GM18508 (cell line): ENCODE data around the gene PDE4C.

Source experiments
- ATAC-seq: cut with Tn5 transposase; IDR thresholded peaks from one replicate; pipeline ENCODE4 v1.9.1; 2021; ENCODE audit warnings: moderate number of reproducible peaks; ENCODE audit not compliant: insufficient read depth, unreplicated experiment

The PDE4C gene

DNA sequence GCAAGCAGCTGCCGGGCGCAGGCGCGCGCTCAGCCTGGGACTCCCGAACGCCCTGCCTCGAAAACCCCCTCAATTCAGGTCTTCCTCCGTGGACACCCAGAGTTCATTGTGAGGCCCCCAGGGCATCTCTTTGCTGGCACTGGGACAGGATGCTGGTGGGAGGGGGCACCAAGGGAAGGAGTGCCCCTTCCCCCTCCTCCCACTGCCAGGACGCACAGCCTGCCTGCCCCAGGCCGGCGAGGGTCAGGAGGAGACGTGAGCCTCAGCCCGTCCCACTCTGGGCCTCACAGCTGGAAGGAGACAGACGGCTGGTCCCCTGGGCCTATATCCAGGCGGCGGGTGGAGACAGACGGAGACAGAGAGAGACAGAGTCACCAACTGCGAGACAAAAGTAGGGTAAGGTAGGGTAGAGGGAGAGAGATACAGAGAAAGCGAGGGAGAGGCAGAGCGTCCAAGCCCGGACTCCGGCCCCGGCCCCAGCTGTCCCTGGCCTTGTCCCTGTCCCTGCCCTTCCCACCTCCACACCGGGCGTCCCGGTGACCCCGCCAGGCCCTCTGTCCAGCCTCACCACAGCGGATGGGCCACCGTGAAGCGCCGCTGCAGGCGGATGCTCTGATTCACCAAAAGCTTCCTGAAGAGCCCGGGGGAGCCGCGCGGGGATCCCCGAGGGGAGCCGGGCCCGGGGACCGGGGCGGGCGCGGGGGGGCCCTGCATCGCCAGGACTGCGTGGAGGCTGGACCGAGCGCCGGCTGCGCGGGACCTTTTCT is at the start of gene PDE4C:
PDE4C (minus strand) TSS at position 737 of the 767 bp plus-strand sequence; CDS start at position 714, 23 bp downstream.
- no peak for ATAC-seq

DNA sequence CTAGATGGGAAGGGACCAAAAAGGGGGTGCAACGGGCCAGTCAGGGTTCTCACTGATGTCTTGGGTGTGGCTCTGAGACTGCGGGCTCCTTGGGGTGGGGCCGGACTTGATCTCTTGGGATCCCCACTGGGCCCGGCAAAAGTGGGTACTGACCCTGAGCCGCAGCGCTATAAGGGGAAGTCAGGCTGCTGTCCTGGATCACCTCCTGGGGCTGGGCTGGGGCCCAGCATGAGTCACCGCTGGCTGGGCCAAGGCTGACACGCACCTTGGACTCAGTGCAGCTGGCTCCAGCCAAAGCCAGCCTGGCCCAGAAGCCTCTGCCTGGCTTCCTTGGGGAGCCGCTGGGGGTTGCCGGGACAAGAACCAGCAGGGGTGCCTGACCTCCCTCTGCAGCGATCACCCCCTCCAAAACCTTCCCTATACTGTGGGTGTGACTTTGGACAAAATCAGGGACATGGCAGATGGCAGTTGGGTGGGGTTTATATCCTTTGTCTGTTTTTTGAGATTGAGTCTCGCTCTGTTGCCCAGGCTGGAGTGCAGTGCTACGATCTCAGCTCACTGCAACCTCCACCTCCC is 48.6 kb upstream of the PDE4C start:
- ATAC-seq, result no peak

DNA sequence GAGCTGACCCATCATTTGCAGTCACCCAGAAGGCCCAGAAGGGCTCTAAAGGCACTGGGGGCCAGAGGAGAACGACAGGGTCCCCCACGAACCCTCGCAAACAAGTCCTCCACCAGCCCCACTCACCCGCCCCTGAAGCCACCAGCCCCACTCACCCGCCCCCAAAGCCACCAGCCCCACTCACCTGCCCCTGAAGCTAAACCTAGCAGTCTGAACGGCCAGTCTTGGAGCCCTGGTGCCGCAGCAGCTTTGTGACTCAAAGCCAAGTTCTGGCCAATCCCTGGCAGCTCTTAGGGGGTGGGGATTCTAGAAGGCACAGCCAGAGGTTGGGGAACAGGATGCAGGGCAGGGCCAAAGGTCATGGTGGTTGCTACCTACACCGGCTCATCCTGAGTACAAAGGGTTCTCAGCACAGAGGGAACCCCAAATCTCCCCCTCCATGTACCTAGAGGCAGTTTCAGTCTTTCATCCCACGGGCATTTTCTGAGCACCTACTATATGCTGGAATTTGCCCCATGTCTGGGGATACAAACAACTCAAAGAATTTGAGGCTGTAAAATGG is 48.1 kb upstream of the PDE4C start, which contains the start of gene IQCN:
IQCN (minus strand) TSS at position 234 of the 562 bp plus-strand sequence. CDS start 4,974 bp downstream, outside the sequence.
- ATAC-seq, result no peak

DNA sequence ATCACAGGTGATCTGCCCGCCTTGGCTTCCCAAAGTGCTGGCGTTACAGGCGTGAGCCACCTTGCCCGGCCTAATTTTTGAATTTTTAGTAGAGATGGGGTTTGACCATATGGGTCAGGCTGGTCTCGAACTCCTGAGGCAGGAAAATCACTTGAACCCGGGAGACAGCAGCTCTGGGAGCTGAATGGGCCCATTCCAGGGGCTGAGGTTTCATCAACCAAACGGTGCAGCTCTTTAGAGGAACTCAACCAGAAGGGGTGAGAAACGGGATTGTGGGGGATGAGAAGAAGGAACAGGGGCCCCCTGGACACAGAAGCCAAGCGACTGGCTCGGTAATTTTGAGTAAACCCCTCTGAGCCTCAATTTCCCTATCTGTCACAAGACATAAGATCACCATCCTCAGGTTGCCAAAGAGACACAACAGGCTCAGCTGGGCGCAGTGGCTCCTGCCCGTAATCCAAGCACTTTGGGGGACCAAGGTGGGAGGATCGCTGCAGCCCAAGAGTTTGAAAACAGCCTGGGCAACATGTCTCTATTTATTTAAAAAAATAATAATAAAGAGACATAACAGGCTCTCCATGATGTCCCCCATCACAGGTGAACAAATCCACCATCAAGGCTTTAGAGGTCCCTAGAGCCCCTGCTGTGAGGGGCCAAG is 47.5 kb upstream of the PDE4C start:
- no peak for ATAC-seq

DNA sequence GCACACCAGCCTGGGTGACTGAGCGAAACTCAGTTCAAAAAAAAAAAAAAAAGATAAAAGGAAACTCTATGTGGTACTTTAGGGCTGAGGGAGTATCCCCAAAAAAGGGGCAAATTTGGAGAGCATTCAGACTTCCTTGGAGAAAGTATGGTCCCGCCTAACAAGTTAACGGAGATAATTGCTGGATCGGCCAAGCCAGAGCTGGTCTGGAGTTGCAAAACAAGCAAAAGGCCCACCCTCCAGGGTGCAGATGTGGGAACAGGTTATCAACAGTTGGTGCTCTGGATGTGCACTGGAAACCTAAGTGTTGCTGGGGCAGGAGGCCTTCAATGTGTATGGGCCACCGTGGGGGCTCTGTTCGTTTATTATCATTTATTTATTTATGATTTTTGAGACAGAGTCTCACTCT is 45.2 kb upstream of the PDE4C start:
- ATAC-seq, result no peak

DNA sequence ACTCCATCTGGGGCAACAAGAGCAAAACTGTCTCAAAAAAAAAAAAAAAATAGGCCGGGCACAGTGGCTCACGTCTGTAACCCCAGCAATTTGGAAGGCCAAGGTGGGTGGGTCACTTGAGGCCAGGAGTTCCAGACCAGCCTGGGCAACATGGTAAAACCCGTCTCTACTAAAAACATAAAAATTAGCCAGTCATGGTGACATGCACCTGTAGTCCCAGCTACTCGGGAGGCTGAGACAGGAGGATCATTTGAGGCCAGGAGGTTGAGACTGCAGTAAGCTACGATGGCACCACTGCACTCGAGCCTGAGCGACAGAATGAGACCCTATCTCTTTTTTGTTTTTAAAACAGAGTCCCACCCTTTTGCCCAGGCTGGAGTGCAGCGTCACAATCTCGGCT is 44.1 kb upstream of the PDE4C start:
- no peak for ATAC-seq

GRCh38 chr19:18269070-18269723 is 43.0 kb upstream of the PDE4C start:
- ATAC-seq, result no peak

GRCh38 chr19:18266771-18267686 is 40.8 kb upstream of the PDE4C start:
- ATAC-seq, result no peak

DNA sequence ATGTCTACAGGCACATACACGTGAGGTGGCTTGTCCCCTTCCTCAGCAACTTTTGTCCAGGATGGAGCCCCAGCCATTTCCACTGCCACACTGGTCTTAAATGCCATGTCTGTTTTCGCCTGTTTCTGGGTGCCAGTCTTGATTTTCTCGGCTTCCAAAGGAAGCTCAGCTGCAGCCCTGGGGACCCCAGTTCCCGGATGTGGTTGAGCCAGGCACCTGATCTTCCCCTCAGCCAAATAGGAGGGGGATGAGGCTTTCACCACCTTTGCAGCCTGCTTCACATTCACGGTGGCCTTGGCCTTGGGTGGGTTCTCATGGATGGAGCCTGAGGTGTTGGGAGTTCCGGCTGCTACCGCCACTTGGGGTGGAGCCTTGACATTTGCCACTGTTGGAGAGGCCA is 39.3 kb upstream of the PDE4C start:
- no peak for ATAC-seq

DNA sequence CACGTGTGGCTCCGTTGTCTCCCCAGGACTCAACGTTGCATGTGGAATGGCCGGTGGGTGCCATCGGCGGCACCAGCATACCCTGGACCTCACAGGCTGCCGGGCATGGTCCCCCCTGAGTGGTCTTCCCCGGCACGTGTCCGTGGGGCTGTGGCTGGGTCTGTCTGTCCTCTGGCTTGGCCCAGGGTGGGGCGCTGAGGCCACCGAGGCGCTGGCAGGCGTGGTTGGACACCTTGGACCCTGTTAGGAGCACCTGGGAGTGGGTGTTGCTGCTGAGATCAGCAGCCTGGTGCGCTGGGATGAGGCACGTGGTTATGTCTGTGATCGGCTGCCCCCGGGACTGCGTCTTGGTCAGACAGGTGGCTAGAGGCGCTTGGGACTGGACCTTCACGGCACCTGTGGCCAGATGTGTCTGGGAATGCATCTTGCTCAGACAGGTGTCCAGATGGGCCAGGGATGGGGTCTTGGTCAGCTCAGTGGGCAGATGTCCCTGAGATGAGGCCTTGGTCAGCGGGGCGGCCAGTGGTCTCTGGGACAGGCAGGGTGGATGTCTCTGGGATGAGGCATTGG is 38.8 kb upstream of the PDE4C start:
- no peak for ATAC-seq

DNA sequence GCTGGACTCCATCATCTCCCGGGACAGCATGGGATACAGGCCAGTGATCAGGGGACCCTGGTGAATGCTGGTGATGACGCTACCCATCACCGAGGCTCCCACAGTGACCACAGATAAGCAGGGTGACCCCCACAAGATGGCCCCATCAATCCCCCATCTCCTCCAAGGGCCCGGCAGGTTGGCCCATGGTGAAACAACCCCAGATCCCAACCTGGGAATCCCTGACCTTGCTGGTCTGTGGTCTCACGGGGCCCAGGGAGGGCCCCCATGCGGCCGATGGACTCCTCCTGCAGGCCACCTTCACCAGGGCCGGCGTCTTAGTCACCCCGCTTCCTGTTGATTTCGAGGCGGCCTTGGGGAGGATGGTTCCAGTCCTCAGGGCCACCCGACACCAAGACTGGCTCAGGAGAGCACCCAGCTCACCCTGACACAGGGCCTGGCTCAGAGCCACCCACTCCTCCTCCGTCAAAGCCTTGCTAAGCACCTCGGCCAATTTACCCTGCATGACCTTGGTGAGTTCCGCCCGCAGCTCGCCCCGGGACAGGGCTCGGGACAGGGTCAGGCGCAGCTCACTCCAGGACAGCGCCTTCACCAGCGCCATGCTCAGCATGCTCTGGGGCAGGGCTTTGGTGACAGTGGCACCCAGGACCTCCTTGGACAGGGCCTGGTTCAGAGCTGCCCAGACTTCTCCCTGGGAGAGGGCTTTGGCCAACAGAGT is 38.1 kb upstream of the PDE4C start:
- ATAC-seq, result no peak

GRCh38 chr19:18263324-18264136 is 37.3 kb upstream of the PDE4C start:
- no peak for ATAC-seq

GRCh38 chr19:18262917-18263316 is 36.7 kb upstream of the PDE4C start:
- ATAC-seq, result no peak

DNA sequence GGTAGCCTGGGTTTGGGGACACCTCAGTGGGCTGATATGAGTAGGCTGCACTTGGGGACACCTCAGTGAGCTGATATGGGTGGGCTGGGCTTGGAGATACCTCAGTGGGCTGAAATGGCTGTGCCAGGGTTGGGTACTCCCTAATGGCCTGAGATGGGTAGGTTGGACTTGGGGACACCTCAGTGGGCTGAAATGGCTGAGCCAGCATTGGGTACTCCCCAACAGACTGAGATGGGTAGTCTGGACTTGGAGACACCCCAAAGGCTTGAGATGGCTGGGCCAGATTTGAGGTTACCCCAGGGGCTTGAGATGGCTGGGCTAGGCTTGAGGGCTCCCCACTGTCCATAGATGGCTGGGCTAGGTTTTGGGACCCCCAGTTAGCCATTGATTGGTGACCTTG is 35.9 kb upstream of the PDE4C start:
- ATAC-seq, result no peak

DNA sequence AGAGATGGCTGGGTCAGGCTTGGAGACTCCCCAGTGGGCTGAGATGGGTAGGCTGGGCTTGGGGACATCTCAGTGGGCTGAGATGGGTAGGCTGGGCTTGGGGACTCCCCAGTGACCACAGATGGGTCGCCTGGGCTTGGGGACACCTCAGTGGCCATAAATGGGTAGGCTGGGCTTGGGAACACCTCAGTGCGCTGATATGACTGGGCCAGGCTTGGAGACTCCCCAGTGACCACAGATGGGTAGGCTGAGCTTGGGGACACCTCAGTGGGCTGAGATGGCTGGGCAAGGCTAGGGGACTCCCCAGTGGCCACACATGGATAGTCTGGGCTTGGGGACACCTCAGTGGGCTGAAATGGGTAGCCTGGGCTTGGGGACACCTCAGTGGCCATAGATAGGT is 35.2 kb upstream of the PDE4C start:
- no peak for ATAC-seq

- ATAC-seq, result no peak
These were observed 33.7 kb upstream of the PDE4C start for GRCh38 chr19:18259893-18260292.

DNA sequence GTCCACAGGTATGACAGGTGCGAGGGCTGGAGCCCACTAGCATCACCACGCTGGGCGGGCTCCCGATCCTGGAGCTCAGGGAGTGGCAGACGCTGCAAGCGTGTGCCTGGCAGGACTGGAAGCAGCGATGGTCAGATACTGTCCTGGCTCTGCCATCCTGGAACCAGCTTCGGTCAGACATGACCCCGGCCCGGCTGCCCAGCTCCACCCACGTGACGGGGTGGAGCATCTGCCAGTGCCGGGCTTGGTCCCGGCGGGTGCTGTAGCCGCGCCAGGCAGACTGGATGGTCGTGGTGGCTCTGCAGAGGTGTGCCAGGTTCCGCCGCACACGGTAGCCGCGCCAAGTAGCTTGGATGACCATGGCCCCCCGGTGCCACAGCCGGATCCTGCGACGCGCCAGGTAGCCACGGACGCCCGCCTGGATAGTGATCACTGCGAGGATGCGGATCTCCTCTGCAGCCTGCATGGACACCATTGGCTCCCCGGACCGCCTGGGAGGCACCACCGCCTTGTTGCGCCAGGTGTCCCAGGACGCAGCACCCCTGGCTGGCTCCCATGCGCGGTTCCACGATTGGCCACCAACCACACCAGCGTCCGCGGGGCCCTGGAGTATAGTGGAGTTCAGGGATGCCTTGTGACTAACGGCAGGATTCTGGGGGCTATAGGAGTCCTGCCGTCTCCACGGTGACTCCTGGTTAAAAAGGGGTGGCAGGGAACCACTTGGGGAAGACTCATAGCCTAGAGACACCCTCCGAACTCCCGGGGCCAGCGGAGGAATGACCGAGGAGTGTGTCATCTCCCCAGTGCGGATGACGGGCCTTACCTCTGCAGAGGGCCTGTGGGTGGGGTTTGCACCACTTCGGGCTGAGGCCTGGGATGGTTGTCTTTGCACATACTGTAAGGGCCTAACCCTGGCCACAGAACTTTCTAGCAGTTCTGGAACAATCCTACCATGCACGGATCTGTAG is 31.5 kb upstream of the PDE4C start:
- no peak for ATAC-seq
